ENCODE measurements around the gene PYGM. TPM values are rescaled to one million over a fixed set of nuclear protein-coding genes. Genes with fewer than 3 reads are reported as not detected.

PYGM gene
- total RNA-seq, 1 donor from 2014 or later, result 0.28 TPM

- DNase-seq (ENCODE audit: low spot score), result no peak
- ATAC-seq, result no peak
Measured at GRCh38 chr11:64792482-64792881, 32.7 kb upstream of the PYGM start.

DNA sequence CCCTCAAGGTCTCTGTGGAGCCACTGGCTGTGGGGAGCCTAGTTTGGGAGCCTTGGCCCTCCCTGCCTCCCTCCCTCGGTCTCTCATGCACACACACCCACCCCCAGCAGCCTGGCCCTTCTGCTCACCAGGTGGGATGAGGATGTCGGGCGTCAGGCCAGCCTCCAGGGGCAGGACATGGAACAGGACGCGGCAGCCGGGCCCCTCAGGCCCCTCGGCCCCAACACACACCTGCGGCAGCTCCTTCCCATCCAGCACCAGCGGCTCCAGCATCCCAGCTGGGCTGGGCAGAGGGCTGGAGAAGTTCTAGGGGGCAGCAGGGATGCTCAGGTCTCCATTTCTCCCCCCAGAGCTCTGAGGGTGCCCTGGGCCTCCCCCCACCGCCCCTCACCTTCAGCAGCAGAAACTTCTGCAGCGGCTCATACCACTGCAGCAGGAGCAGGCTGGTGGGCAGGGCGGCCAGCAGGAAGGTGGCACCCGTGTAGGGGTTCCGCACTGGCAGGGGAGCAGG lies 32.1 kb upstream of the PYGM start:
- DNase-seq (ENCODE audit: low spot score), result no peak
- ATAC-seq, result no peak

DNA sequence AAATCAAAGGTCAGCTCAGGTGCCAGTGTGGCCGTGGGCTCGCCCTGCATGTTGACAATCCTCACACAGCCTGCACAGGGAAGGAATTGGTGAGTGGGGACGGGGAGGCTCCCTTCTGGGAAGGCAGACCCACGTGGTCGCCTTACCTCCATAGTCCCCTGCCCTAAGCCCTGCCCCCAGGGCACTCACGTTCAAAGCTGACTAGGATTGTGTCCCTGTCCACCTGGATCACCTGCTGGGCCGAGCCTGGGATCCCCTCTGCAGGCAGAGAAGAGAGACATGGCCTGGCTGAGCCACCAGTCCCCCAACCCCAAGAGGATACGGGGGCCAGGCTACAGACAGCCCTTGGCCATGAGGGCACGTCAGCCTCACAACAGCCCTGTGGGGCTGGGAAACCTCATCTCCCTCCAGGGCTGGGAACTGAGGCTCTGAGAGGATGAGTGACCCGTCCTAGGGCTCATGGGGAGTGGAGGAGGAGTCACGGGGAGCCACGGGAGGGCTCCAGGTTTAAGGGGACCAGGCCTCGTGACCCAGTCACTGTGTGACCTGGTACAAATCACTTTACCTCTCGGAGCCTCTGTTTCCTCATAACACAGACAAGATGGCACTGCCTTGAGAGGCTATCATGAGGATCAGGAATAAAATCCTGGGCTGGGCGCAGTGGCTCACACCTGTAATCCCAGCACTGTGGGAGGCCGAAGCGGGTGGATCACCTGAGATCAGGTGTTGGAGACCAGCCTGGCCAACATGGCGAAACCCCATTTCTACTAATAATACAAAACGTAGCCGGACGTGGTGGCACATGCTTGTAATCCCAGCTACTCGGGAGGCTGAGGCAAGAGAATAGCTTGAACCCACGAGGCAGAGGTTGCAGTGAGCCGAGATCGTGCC lies 30.7 kb upstream of the PYGM start:
- DNase-seq (ENCODE audit: low spot score) (no peak), ATAC-seq (no peak)

DNA sequence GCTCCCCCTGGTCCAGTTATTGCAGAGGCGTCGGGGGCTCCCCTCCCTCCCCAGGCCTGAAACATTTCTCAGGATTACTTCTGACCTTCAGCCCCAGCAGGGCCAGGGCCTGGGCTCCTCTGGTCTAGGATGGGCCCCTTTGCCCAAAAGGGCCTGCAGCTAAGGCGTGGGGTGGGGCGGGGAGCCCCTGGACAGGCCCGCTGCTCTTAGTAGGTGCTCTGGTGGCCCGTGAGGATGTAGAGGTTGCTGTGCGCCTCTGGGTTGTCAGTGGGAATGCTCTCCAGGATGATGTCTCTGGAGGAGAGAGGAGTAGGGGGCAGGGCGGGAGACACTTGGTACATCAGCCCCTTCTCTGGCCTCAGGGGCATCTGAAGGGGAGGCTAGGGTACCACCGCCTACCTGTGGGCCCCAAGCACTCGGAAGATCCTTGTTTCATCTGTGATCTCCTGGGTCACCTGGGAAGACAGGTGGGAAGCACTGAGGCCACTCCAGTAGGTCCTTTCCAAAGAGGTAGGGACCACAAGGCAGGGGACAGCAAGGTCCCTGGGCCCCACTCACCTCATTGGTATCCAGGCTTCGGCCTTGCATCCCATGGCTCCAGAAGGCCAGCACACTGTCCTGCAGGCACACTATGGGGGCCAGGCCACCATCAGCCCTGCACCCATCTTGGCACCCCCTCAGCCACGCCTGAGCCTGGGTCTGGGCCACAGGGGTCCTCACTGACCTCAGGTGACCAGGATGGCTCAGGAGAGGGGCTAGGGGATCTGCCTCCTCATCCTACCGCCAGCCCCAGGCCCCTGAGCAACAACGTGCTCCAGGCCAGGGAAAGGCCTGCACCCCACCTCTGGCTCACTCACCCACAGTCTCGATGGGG lies 29.8 kb upstream of the PYGM start:
- ATAC-seq (no peak), DNase-seq (ENCODE audit: low spot score) (no peak)

DNA sequence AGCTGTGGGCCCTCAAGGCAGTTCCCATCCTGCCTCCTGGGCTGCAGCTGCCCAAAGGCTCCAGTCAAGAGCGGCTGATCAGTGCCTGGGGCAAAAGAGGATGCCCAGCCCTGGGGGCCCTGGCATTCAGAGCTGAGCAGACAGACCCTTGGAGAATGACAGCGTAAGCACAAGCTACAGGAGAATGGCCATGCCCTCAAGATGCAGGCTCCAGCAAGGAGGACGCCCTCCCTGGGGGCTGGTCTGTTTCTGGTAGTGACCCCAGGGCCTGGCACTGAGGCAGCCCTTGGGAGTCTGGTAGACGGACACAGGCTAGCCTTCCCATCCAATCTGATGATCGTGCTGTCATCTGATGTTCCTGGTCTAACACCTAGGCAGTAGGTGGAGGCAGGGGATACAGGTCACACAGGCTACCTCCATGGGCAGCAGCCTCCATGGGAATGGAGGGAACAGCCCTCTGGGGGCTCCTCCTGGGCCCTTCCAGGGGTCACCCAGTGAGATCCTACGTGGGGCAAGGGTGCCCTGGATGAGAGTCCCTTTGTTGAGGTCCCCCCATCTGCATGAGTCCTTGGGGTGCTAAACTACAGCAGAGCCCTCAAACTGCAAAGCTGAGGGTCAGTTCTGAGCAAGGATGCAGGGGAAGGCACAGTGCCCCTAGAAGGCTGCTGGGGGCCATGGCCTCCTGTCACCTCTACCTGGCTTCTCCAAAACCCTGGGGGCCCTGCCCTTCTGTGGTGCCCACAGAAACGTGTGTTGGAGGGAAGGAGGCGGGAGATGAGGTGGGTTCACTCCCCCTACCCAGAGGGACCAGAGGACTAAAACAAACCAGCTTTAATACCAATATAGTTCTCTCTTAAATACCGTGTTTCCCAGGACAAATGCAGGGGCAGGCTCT lies 28.8 kb upstream of the PYGM start:
- ATAC-seq, result no peak
- no peak for DNase-seq (ENCODE audit: low spot score)

DNA sequence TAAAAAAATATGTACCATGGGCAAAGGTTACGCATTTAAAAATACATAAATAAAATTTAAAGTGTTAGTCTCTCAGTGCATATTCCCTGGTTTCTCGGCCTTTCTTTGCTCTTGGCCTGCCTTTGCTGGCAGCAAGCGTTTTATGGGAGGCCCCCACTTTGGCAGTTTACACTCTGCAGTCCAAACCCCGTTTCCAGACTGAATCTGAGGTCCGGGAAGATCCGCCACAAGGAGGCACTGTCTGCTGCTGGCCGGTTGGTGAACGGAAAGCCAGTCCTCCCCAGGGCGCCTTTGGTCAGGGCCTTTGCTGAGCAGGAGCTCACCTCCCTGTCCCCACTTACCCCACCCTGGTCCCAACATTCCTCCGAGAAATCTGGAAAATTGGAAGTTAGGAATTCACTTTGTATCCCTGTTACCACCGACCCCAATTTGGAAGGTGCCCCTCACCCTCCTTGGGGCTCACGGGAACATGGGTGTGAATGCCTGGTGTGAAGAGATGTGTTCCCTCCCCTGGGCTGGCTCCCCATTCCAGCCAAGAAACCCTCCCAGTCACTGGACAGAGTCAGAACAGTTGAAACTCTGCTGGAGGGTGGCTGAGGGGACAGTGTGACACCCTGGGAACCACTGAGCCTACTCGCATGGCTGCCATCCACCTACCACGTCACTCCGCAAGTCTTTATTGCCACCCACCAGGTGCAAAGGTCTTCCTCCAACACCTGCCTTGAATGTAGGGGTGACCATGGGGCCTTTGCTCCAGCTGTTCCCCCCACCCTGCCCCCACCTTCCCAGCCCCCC lies 27.9 kb upstream of the PYGM start:
- no peak for DNase-seq (ENCODE audit: low spot score)
- ATAC-seq, result peak; percentile 88

- DNase-seq (ENCODE audit: low spot score) (no peak), ATAC-seq (no peak)
Measured at GRCh38 chr11:64786308-64786707, 26.5 kb upstream of the PYGM start.

- DNase-seq (ENCODE audit: low spot score) (no peak), ATAC-seq (no peak)
Measured at GRCh38 chr11:64784813-64785581, 25.2 kb upstream of the PYGM start.

DNA sequence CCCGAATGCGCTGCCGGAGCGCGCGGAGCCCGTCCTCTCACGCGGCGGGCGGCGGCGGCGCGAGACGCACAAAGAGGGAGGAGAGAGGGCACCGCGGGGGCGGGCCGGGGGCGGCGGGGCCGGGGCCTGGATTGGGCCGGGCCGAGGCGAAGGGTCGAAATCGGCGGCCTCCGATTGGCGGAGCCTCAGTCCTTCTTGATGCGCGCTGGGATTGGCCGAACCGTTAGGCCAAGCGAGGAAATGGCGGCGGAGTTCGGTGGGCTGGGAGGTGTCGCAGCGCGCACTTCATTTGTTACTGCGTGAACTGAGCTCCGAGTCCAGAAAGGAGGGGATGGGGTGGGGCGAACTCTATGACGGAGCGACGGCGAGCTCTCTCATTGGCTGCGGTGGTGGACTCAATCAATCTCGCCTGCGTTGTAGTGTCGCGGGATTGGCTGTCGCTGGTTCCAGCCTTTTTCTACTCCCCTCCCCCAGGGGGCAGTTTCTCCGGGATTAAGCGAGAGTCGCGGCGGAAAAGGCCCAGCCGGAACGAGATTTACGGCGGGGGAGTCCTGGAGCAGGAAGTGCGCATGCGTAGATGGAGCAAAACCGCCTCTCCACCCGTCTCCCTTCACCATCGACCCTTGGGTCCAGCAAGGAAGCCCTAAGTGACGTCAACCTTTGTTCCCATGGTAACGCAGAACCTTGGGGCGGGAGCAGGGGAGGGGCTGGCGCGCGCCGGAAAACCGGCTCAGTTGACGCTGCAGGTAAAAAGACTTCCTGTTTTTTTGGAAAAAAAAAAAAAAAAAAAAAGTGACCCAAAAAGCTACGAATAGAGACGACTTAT lies 18.9 kb upstream of the PYGM start, which contains the start of gene SF1:
SF1 (minus strand) TSS at position 70 of the 826 bp plus-strand sequence. CDS start 150 bp downstream, outside the sequence.
- peak; percentile 99 for DNase-seq (ENCODE audit: low spot score)
- peak; percentile 84 for ATAC-seq

DNA sequence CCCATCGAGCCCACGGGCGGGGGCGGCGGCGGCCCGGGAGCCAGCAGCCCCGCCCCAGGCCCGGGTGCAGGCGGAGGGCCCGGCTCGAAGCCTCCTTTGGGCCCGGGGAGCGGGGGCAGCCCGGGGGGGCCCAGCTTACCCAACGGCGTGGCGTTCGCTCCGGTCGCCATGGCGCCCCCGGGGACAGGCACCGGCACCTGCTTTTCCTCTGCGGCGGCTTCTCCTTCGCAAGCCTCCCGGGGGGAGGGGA lies 18.4 kb upstream of the PYGM start:
- no peak for DNase-seq (ENCODE audit: low spot score)
- ATAC-seq, result peak; percentile 14

- peak; percentile 84 for DNase-seq (ENCODE audit: low spot score)
- ATAC-seq, result peak; percentile 38
Measured at GRCh38 chr11:64777449-64778222, 17.9 kb upstream of the PYGM start.

DNA sequence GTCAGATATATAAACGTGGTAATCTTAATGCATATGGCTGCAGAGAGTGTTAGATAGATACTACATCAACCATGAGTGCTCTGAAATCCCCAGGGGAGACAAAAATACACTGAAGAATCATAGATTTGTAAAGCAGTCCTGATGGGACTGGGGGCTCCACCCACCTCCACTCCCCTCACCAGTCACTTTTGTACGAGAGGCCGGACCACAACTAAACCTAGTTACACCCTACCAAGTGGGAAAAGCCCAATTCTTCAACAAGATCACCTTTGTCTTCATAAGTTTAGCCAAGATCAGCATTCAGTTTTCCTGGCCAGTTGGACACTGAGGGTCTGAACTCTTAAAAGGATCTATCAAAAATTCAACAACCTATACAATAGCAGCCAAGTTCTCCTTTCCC lies 17.1 kb upstream of the PYGM start:
- ATAC-seq (no peak), DNase-seq (ENCODE audit: low spot score) (no peak)

DNA sequence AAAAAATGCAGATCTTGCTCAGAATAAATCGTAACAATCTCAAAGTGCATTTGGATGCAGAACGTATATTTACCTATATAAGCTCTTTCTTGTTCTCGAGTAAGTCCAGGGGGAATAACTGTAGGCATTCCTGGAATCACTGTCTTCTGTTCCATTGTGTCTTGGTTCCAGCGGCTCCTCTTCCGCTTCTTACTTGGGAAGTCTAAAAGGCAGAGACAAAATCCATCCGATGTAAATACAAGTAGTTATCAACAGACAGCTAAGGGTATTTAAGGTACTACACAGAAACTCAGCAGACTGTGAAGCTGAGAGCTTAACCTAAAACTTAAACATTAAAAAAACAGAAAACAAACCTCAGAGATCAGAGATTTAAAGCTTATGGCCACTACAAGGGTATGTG lies 16.7 kb upstream of the PYGM start:
- DNase-seq (ENCODE audit: low spot score) (no peak), ATAC-seq (no peak)

- ATAC-seq (no peak), DNase-seq (ENCODE audit: low spot score) (no peak)
Measured at GRCh38 chr11:64774144-64774543, 14.4 kb upstream of the PYGM start.

DNA sequence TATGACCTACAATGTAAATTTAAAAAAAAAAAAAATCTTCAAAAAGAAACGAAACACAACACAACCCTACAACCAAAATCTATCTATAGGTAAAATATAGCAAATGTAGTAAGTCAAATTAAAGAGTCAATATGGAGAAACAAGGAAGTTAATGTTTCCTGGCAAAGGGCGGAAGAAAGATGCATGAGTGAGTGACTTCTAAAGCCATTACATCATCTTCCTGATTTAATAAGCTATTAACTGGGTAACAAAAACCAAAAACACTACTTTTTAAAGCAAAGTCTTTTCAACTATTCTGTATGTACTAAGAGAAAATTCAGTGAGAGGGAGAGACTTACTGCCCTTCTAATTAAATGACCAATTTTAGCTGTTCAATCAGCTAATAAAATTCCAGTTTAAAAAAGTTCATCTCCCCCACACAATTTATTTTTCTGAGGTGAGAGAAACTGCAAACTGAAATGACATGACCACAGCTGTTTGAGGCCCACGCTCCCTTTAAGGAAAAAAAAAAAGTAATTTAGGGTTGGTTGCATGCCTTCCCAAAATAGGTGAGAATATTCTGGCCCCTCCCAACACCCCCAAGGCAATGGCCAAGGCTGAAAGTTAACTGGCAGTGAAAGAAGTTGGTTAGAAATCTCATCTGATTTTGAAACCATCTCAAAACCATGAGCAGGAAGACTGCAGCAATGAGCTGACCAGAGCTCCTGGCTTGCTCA lies 12.7 kb upstream of the PYGM start:
- no peak for DNase-seq (ENCODE audit: low spot score)
- ATAC-seq, result no peak

DNA sequence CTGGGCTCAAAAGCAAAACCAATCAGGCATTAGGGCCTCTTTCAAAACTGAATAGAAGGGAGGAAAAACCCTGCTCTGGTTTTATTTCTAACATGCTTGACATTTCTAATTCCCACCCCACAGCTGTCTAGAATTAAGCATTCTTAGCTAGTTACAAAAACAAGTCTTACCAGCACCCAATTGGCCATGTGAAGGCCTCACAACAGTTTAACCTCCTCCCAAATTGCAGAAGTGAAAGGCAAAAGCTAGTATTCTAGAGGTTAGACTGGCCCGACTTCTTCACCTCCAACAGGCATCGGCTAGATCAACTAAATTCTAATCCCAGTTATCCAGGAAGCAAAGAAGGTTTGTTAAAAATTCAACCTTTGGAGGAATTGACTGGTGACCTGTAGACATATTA lies 12.1 kb upstream of the PYGM start:
- no peak for ATAC-seq
- no peak for DNase-seq (ENCODE audit: low spot score)

DNA sequence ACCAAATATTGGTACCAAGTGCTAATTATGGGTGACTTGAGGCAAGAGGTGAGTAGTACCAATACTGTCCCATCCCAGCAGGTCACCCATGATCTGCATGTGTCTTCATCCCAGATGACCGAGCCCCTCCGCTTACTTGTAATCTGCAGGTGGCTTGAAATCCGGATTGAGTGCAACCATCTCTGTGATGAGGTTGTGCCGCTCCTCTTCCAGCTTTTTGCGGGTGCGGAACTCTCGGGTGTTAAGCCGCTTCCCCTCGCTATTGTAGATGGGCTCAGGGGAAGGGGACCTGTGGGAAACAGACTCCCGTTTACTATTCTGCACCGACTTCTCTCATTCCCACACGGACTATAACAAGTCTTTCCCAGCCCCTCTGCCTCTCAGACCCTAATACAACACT lies 10.3 kb upstream of the PYGM start:
- no peak for ATAC-seq
- no peak for DNase-seq (ENCODE audit: low spot score)

All from left lobe of liver (tissue), 2 donors.